HepG2 (cell line): ENCODE data around the gene FUT3. TPM values are rescaled to one million over a fixed set of nuclear protein-coding genes. Genes with fewer than 3 reads are reported as not detected.

Source experiments
- AGO2 ChIP-seq: fragments of 200-400 bp; formaldehyde crosslinking; optimal IDR thresholded peaks from 2 replicates; pipeline ENCODE3; 2017; ENCODE audit warnings: mild to moderate bottlenecking, low read depth, low read length, moderate library complexity
- DMAP1 ChIP-seq: IDR thresholded peaks from 2 replicates; pipeline ENCODE4 v1.6.1; 2016
- ELF3 ChIP-seq: IDR thresholded peaks from 2 replicates; pipeline ENCODE4 v1.6.1; 2016; ENCODE audit warnings: missing genetic modification reagents, missing compliant biosample characterization
- FIP1L1 ChIP-seq: fragments of 200-400 bp; formaldehyde crosslinking; IDR thresholded peaks from 2 replicates; pipeline ENCODE4 v1.6.1; 2018; ENCODE audit warnings: low read depth, mild to moderate bottlenecking, low read length, moderate library complexity, borderline replicate concordance; ENCODE audit not compliant: insufficient read depth
- FOSL2 ChIP-seq: sonication (generic); formaldehyde crosslinking; IDR thresholded peaks from 2 replicates; pipeline ENCODE4 v1.4.0; 2020; ENCODE audit warnings: missing genetic modification reagents
- FOXA3 ChIP-seq: IDR thresholded peaks from 2 replicates; pipeline ENCODE4 v1.6.1; 2016; ENCODE audit warnings: missing genetic modification reagents, missing compliant biosample characterization
- HIVEP1 ChIP-seq: sonication (generic); formaldehyde crosslinking; IDR thresholded peaks from 2 replicates; pipeline ENCODE4 v1.4.0; 2020; ENCODE audit warnings: mild to moderate bottlenecking, missing genetic modification reagents
- HNRNPH1 ChIP-seq: fragments of 200-400 bp; formaldehyde crosslinking; optimal IDR thresholded peaks from 2 replicates; pipeline ENCODE3; 2017; ENCODE audit warnings: mild to moderate bottlenecking, low read depth, low read length
- KDM5A ChIP-seq: fragments of 200-600 bp; sonication (generic); IDR thresholded peaks from 2 replicates; pipeline ENCODE4 v1.7.0; 2018; ENCODE audit warnings: antibody characterized with exemption, mild to moderate bottlenecking, low read length, borderline replicate concordance
- NFE2 ChIP-seq: sonication (generic); formaldehyde crosslinking; IDR thresholded peaks from 2 replicates; pipeline ENCODE4 v1.4.0; 2020; ENCODE audit warnings: missing genetic modification reagents
- NFE2L1 ChIP-seq: sonication (generic); formaldehyde crosslinking; IDR thresholded peaks from 2 replicates; pipeline ENCODE4 v1.4.0; 2020; ENCODE audit warnings: missing genetic modification reagents, mild to moderate bottlenecking, borderline replicate concordance
- NFYB ChIP-seq: sonication (generic); formaldehyde crosslinking; IDR thresholded peaks from 2 replicates; pipeline ENCODE4 v1.4.0; 2020; ENCODE audit warnings: missing genetic modification reagents
- NR1H2 ChIP-seq: sonication (generic); formaldehyde crosslinking; IDR thresholded peaks from 2 replicates; pipeline ENCODE4 v1.8.1; 2022; ENCODE audit warnings: low read depth, missing genetic modification reagents, borderline replicate concordance
- SP2 ChIP-seq: sonication (generic); formaldehyde crosslinking; IDR thresholded peaks from 2 replicates; pipeline ENCODE4 v1.5.1; 2020; ENCODE audit warnings: mild to moderate bottlenecking, missing genetic modification reagents
- ZFP1 ChIP-seq: IDR thresholded peaks from 2 replicates; pipeline ENCODE4 v1.6.1; 2016
- ZKSCAN5 ChIP-seq: sonication (generic); formaldehyde crosslinking; IDR thresholded peaks from 2 replicates; pipeline ENCODE4 v1.5.1; 2020; ENCODE audit warnings: mild to moderate bottlenecking, missing genetic modification reagents
- ZNF30 ChIP-seq: sonication (generic); formaldehyde crosslinking; IDR thresholded peaks from 2 replicates; pipeline ENCODE4 v1.5.0; 2020; ENCODE audit warnings: mild to moderate bottlenecking, missing genetic modification reagents
- ZNF605 ChIP-seq: sonication (generic); formaldehyde crosslinking; IDR thresholded peaks from 2 replicates; pipeline ENCODE4 v1.8.0; 2022; ENCODE audit warnings: mild to moderate bottlenecking, missing genetic modification reagents
- ZNF616 ChIP-seq: sonication (generic); formaldehyde crosslinking; IDR thresholded peaks from 2 replicates; pipeline ENCODE4 v1.5.0; 2020; ENCODE audit warnings: low read depth, mild to moderate bottlenecking, missing genetic modification reagents
- polyA plus RNA-seq, 8 experiments: library from polyadenylated mRNA; depleted of rRNA in 3 of 8; stranded (reverse) in 7 of 8; unstranded in 1 of 8; fragments of >200 nt; fragmentation: Illumina TruSeq in 4 of 8; extraction: Trizol in 4 of 8; gene quantifications; 2 replicates each; pipeline versions ENCODE4 v1.2.1 to v1.2.3, GENCODE V29; 2011 to 2016; ENCODE audit warnings: low read depth in 4 of 8, missing spikeins in 1 of 8, mixed read lengths in 1 of 8; ENCODE audit not compliant: insufficient read depth in 1 of 8
- total RNA-seq, 5 experiments: library from RNA; depleted of rRNA; stranded (reverse); fragments of >200 nt; fragmentation: Illumina TruSeq; extraction: Trizol; gene quantifications; 2 replicates each; pipeline ENCODE4 v1.2.3, GENCODE V29; 2016; ENCODE audit warnings: low read depth in 1 of 5
- TF ChIP-seq, protein P1 (sequence below): sonication (generic); formaldehyde crosslinking; IDR thresholded peaks from 2 replicates; pipeline ENCODE4 v1.4.0; 2020; ENCODE audit warnings: missing genetic modification reagents, mild to moderate bottlenecking, borderline replicate concordance
- TF ChIP-seq, protein P2 (sequence below): sonication (generic); formaldehyde crosslinking; IDR thresholded peaks from 2 replicates; pipeline ENCODE4 v1.8.1; 2023; ENCODE audit warnings: mild to moderate bottlenecking, missing genetic modification reagents, borderline replicate concordance
- TF ChIP-seq, protein P3 (sequence below): sonication (generic); formaldehyde crosslinking; IDR thresholded peaks from 2 replicates; pipeline ENCODE4 v1.8.0; 2022; ENCODE audit warnings: low read depth, missing genetic modification reagents
- TF ChIP-seq, protein P4 (sequence below): IDR thresholded peaks from 2 replicates; pipeline ENCODE4 v1.6.1; 2012; ENCODE audit warnings: inconsistent platforms
- TF ChIP-seq, protein P5 (sequence below): IDR thresholded peaks from 2 replicates; pipeline ENCODE4 v1.6.1; 2016

FUT3 gene
- total and polyA plus RNA-seq, 2 of the 13 experiments (the other 11 are each of a cell fraction or from before 2014, with no cell fraction given): 0.53 to 1.1 TPM

DNA sequence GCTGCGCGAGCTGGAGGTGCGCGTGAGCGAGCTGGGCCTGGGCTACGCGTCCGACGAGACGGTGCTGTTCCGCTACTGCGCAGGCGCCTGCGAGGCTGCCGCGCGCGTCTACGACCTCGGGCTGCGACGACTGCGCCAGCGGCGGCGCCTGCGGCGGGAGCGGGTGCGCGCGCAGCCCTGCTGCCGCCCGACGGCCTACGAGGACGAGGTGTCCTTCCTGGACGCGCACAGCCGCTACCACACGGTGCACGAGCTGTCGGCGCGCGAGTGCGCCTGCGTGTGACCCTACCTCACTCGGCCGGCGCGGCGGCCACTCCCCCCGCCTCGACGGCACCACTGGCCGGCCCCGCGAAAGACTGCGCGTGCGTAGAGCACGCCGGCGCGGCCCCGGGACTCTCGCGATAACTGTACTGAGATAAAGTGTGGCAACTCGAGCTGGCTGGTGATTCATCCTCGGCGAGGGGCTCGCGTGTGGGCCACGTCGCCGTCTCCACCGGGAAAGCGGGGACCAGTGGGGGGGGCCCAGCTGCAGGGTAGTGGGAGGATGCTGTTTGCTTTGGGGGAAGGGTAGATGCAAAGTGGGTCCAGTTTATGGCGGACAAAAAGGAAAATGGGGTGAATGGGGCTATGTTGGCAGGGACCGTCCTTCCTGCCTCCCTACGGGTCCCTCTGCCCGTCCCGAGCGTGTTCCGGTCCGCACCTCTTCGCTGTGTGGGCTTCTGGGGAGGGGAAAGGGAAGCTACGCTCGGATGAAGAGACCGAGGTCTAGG is 23.2 kb downstream of the FUT3 start (continued):
- TF ChIP-seq, protein P1, sequence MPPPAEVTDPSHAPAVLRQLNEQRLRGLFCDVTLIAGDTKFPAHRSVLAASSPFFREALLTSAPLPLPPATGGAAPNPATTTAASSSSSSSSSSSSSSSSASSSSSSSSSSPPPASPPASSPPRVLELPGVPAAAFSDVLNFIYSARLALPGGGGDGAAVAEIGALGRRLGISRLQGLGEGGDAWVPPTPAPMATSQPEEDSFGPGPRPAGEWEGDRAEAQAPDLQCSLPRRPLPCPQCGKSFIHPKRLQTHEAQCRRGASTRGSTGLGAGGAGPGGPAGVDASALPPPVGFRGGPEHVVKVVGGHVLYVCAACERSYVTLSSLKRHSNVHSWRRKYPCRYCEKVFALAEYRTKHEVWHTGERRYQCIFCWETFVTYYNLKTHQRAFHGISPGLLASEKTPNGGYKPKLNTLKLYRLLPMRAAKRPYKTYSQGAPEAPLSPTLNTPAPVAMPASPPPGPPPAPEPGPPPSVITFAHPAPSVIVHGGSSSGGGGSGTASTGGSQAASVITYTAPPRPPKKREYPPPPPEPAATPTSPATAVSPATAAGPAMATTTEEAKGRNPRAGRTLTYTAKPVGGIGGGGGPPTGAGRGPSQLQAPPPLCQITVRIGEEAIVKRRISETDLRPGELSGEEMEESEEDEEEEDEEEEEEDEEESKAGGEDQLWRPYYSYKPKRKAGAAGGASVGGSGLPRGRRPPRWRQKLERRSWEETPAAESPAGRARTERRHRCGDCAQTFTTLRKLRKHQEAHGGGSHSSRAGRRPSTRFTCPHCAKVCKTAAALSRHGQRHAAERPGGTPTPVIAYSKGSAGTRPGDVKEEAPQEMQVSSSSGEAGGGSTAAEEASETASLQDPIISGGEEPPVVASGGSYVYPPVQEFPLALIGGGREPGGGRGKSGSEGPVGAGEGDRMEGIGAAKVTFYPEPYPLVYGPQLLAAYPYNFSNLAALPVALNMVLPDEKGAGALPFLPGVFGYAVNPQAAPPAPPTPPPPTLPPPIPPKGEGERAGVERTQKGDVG (CRISPR knock-in tag): peak; percentile 88; the same call in 1 of the 2 replicates
- no peak for TF ChIP-seq SP2 (CRISPR knock-in tag)
- TF ChIP-seq, protein P2, sequence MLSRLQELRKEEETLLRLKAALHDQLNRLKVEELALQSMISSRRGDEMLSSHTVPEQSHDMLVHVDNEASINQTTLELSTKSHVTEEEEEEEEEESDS (CRISPR knock-in tag): peak; percentile 91; the same call in 1 of the 2 replicates
- TF ChIP-seq, protein P3, sequence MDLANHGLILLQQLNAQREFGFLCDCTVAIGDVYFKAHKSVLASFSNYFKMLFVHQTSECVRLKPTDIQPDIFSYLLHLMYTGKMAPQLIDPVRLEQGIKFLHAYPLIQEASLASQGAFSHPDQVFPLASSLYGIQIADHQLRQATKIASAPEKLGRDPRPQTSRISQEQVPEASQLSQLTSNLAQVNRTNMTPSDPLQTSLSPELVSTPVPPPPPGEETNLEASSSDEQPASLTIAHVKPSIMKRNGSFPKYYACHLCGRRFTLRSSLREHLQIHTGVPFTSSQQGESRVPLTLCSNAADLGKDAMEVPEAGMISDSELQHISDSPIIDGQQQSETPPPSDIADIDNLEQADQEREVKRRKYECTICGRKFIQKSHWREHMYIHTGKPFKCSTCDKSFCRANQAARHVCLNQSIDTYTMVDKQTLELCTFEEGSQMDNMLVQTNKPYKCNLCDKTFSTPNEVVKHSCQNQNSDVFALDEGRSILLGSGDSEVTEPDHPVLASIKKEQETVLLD (CRISPR knock-in tag): peak; percentile 91
- peak; percentile 72 for TF ChIP-seq HNRNPH1
- TF ChIP-seq DMAP1 (CRISPR knock-in tag): peak; percentile 79; the same call in 1 of the 2 replicates
- TF ChIP-seq NR1H2 (CRISPR knock-in tag): no peak
- TF ChIP-seq ZKSCAN5 (CRISPR knock-in tag): 0 out of 2 replicates have a peak, but pooled peaks have one; percentile 23
- peak; percentile 32; the same call in 1 of the 2 replicates for TF ChIP-seq NFYB (CRISPR knock-in tag)
- peak; percentile 59; the same call in 1 of the 2 replicates for TF ChIP-seq KDM5A
- TF ChIP-seq FOXA3 (CRISPR knock-in tag): peak; percentile 64
- TF ChIP-seq AGO2: peak; percentile 96
- TF ChIP-seq, protein P4, sequence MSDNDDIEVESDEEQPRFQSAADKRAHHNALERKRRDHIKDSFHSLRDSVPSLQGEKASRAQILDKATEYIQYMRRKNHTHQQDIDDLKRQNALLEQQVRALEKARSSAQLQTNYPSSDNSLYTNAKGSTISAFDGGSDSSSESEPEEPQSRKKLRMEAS: peak; percentile 80
- peak; percentile 77; the same call in 1 of the 2 replicates for TF ChIP-seq NFE2L1 (CRISPR knock-in tag)
- TF ChIP-seq ZFP1 (CRISPR knock-in tag): peak; percentile 85; the same call in 1 of the 2 replicates
- peak; percentile 56; the same call in 1 of the 2 replicates for TF ChIP-seq HIVEP1 (CRISPR knock-in tag)
- no peak for TF ChIP-seq ZNF30 (CRISPR knock-in tag)
- TF ChIP-seq NFE2 (CRISPR knock-in tag): no peak
- peak; percentile 73 for TF ChIP-seq ZNF605 (CRISPR knock-in tag)
- TF ChIP-seq, protein P5, sequence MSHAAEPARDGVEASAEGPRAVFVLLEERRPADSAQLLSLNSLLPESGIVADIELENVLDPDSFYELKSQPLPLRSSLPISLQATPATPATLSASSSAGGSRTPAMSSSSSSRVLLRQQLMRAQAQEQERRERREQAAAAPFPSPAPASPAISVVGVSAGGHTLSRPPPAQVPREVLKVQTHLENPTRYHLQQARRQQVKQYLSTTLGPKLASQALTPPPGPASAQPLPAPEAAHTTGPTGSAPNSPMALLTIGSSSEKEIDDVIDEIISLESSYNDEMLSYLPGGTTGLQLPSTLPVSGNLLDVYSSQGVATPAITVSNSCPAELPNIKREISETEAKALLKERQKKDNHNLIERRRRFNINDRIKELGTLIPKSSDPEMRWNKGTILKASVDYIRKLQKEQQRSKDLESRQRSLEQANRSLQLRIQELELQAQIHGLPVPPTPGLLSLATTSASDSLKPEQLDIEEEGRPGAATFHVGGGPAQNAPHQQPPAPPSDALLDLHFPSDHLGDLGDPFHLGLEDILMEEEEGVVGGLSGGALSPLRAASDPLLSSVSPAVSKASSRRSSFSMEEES (CRISPR knock-in tag): 0 out of 2 replicates have a peak, but pooled peaks have one; percentile 55
- peak; percentile 75; the same call in 1 of the 2 replicates for TF ChIP-seq ZNF616 (CRISPR knock-in tag)
- 0 out of 2 replicates have a peak, but pooled peaks have one; percentile 75 for TF ChIP-seq FIP1L1
- peak; percentile 76; the same call in 1 of the 2 replicates for TF ChIP-seq ELF3 (CRISPR knock-in tag)
- peak; percentile 99 for TF ChIP-seq FOSL2 (CRISPR knock-in tag)
